NT2/D1 (cell line): ENCODE measurements around the gene TMEM97.

Experiments
- SUZ12 ChIP-seq: IDR thresholded peaks from 2 replicates; pipeline ENCODE4 v1.6.1; 2011; ENCODE audit not compliant: insufficient read length, insufficient read depth; ENCODE audit errors: extremely low read depth
- YY1 ChIP-seq: IDR thresholded peaks from 2 replicates; pipeline ENCODE4 v1.6.1; 2011; ENCODE audit not compliant: insufficient read length, insufficient read depth
- ZNF274 ChIP-seq: IDR thresholded peaks from 2 replicates; pipeline ENCODE4 v1.6.1; 2011; ENCODE audit warnings: mild to moderate bottlenecking, low read depth, low read length

GRCh38 chr17:28357901-28358197, 38.8 kb downstream of the TMEM97 start:
- TF ChIP-seq ZNF274 = no peak
- no peak for TF ChIP-seq SUZ12
- no peak for TF ChIP-seq YY1
